ENCODE results near the gene EVX2.

EVX2 gene

DNA sequence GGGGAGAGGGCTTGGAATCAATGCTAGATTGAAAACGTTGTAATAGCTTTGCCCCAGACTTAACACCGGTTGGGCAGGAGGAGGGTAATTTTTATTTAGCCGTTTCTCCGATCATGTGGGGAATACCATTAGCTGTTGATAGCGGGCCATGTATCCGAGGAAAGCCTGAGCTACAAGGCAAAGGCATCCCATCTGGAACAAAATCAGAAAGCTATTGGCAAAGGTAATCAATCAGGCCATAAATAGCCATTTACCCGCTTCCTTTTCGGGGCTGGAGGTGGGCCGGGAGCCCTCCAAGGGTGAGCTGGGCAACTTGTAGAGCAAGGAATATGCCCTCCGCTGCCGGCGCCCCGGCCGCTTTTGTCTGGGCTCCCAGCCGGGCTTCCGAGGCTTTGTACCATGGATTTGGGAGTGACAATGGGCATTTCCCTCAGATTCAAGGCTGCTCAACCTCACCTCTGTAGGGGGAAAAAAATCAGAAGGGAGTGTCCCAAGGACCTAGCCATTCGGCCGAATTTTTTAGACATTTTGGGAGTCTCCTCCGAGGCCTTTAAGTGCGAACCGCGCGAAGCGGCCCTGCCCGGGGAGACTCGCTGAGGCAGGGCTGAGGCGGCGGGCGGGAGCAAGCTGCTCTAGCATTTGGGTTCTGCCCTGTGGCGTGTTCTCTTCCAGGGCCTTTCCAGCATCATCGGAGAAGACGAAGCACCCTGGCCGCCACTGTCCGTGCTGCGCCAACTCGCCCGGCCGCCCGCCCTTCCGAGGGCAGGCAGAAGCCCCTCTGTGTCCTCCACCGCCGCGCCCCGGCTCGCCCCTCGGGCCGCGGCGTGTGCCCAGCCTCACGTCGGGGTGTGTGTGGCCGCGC lies 37.7 kb upstream of the EVX2 start:
- Histone ChIP-seq H3K4me3 (ENCODE audit: low read depth, low read length) (no peak overlapping the region), H3K4me1 (ENCODE audit: control insufficient read depth, insufficient read depth, low read length) (no peaks in the 10 kb centered on the region), H3K9me3 (ENCODE audit: control insufficient read depth, insufficient read depth, low read depth, low read length) (no peaks in the 10 kb centered on the region), H3K27ac (ENCODE audit: extremely low read depth, low read depth, low read length) (no peak overlapping the region), H3K36me3 (ENCODE audit: control insufficient read depth in 2 of 2, insufficient read depth in 1 of 2, low read length in 2 of 2) (peaks cover 5 to 86% of the 10 kb centered on the region in 2 experiments; a peak in 2 of 3 replicates)
- POLR2A ChIA-PET, result no interaction called here
- TF ChIP-seq ZNF114 (tag by site-specific recombination; IDR thresholded peaks at IDR 0.05) (no peak), ZNF341 (tag by site-specific recombination; IDR thresholded peaks at IDR 0.05; ENCODE audit: low read depth) (no peak), ZNF324 (tag by site-specific recombination; IDR thresholded peaks at IDR 0.05) (no peak), OSR2 (tag by site-specific recombination; IDR thresholded peaks at IDR 0.05) (no peak), SP3 (tag by site-specific recombination; IDR thresholded peaks at IDR 0.05) (no peak), TCF7L2 (IDR thresholded peaks at IDR 0.05; ENCODE audit: borderline replicate concordance, low read depth, low read length) (no peak), ZSCAN18 (tag by site-specific recombination; IDR thresholded peaks at IDR 0.05) (no peak), ZNF391 (tag by site-specific recombination; IDR thresholded peaks at IDR 0.05; ENCODE audit: borderline replicate concordance, low read depth) (no peak)
- CTCF ChIA-PET, result interaction anchor here (0.5 to 0.9 kb wide), 2 partner anchors 152 to 839 kb away, joined by 3 to 4 read pairs; no protein-coding TSS in a partner anchor

DNA sequence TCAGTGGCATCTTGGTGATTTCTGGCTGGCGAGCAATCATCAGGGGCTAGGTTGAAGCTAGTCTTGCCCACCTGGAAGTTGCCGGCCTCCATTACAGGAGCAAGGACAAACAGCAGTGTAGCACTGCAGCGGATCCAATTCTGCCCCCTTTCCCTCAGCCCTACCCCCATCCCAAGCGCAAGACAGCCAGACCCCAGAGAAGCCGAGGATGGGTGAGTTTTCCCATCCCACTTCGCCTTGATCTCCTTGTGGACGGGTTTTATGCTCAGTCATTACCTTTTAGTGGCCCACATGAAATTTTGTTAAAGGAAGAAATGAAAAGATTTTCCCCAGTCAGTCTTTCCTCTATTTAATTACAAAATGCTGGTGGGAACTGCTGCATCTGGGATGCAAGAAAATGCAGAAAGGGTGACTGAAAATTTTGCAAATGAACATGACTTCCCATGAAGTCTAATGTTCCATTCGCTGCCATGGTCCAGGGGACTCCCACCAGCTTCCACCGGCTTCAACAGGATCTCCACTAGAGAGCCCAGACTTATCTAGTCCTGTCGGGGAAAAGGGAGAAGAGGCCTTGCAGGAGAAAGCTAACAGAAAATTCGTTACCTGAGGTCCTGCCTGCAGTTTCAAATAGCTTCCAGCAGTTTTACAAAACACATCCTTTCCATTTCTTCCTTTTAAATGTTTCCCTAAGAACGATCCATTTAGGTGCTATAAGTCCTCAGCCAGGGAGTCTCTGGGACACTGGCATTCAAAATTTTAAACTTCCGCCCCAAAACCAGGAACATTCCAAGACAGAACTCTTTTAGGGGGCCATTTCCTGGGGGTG lies 36.8 kb upstream of the EVX2 start:
- POLR2A ChIA-PET, result no interaction called here
- Histone ChIP-seq H3K27ac (ENCODE audit: extremely low read depth, low read depth, low read length) (no peak overlapping the region), H3K9me3 (ENCODE audit: control insufficient read depth, insufficient read depth, low read depth, low read length) (no peaks in the 10 kb centered on the region), H3K4me1 (ENCODE audit: control insufficient read depth, insufficient read depth, low read length) (no peaks in the 10 kb centered on the region), H3K4me3 (ENCODE audit: low read depth, low read length) (no peak overlapping the region), H3K36me3 (ENCODE audit: control insufficient read depth in 2 of 2, insufficient read depth in 1 of 2, low read length in 2 of 2) (peaks cover 7 to 95% of the 10 kb centered on the region in 2 experiments; a peak in 2 of 3 replicates)
- TF ChIP-seq KLF10 (tag by site-specific recombination; IDR thresholded peaks at IDR 0.05), result no peak
- no peak for TF ChIP-seq ZNF391 (tag by site-specific recombination; IDR thresholded peaks at IDR 0.05; ENCODE audit: borderline replicate concordance, low read depth)
- no peak for TF ChIP-seq ZNF324 (tag by site-specific recombination; IDR thresholded peaks at IDR 0.05)
- TF ChIP-seq ZNF837 (tag by site-specific recombination; IDR thresholded peaks at IDR 0.05), result no peak
- no peak for TF ChIP-seq ZNF664 (tag by site-specific recombination; IDR thresholded peaks at IDR 0.05)
- TF ChIP-seq, protein P1, sequence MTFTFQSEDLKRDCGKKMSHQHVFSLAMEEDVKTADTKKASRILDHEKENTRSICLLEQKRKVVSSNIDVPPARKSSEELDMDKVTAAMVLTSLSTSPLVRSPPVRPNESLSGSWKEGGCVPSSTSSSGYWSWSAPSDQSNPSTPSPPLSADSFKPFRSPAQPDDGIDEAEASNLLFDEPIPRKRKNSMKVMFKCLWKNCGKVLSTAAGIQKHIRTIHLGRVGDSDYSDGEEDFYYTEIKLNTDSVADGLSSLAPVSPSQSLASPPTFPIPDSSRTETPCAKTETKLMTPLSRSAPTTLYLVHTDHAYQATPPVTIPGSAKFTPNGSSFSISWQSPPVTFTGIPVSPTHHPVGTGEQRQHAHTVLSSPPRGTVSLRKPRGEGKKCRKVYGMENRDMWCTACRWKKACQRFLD (tag by site-specific recombination; IDR thresholded peaks at IDR 0.05), result no peak
- TF ChIP-seq ZNF175 (tag by site-specific recombination; IDR thresholded peaks at IDR 0.05), result no peak
- TF ChIP-seq MEIS1 (CRISPR knock-in tag; IDR thresholded peaks at IDR 0.05; ENCODE audit: borderline replicate concordance), result no peak
- TF ChIP-seq ZNF184 (tag by site-specific recombination; IDR thresholded peaks at IDR 0.05), result no peak
- TF ChIP-seq KLF9 (tag by site-specific recombination; IDR thresholded peaks at IDR 0.05; ENCODE audit: low read depth), result no peak
- CTCF ChIA-PET, result interaction anchor here (0.5 to 1.1 kb wide), 8 partner anchors 9 to 838 kb away, joined by 3 to 4 read pairs (median 3); no protein-coding TSS in a partner anchor
